HG02973 (cell line): ENCODE data around the gene MZT2A.
"Not testable (repeated sequence)": the region's sequence is repeated elsewhere in the genome, so short reads cannot be mapped to it uniquely, and the experiment has no call there.

Source experiments
- ATAC-seq: cut with Tn5 transposase; IDR thresholded peaks from one replicate; pipeline ENCODE4 v1.9.1; 2021; ENCODE audit warnings: moderate library complexity; ENCODE audit not compliant: unreplicated experiment

The MZT2A gene, protein sequence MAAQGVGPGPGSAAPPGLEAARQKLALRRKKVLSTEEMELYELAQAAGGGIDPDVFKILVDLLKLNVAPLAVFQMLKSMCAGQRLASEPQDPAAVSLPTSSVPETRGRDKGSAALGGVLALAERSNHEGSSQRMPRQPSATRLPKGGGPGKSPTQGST

GRCh38 chr2:131492015-131492417, at the start of gene MZT2A:
TSS of gene MZT2A (minus strand) at chr2:131492397. CDS start at chr2:131492376, 21 bp downstream.
- ATAC-seq, result peak; percentile 11

DNA sequence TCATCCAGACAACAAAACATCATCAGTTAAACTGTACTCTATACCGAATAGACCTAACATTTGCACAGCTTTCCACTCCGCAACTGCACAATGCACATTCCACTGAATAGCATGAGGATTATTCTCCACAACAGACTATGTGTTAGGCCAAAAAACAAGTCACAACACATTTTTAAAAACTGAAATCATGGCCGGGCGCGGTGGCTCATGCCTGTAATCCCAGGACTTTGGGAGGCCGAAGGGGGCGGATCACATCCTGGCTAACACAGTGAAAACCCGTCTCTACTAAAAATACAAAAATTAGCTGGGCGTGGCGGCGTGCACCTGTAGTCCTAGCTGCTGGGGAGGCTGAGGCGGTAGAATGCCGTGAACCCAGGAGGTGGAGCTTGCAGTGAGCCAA, 46.7 kb upstream of the MZT2A start:
- not testable (repeated sequence) for ATAC-seq

- ATAC-seq, result not testable (repeated sequence)
Observed at GRCh38 chr2:131536841-131537240, 44.6 kb upstream of the MZT2A start.

DNA sequence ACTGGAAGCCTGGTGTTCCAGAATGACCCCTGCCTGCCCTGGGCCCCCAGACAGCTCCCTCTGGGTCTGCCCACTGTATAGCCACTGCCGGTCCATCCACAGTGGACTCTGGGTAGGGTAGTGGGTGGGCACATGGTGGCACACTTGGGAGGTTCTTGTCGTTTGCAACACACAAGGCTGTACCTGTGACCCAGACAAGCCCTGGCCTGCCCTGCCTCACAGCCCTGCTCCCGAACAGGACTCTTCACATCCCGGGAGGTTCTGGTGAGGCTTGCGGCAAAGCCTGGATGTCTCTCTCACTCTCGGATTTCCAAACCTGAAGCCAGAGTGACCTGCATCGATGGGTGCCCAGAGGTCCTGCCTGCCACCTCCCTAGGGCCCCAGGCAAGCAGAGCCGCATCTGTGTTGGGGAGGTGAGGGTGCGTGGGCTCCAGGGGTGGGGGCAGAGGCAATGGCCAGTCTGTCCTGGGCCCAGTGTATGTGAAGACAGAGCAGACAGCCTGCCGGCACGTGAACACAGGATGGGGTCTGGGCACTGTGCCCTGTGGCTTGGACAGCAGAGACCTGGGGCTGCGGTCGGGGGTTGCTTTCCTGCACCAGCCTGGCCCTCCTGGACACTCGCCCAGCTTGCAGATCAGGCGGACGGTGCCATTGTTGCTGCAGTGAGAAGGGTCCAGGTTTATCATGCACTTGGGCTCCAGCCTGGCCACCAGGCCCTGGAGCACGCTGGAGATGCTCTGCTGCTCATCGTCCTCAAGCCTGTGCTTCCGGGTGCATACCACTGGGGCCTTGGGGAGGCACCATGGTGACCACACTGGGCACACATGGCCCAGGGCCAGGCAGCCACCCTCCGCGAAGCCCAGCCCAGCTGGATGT, 44.0 kb upstream of the MZT2A start:
- not testable (repeated sequence) for ATAC-seq

GRCh38 chr2:131535526-131535925, 43.3 kb upstream of the MZT2A start:
- no peak for ATAC-seq

- not testable (repeated sequence) for ATAC-seq
Observed at GRCh38 chr2:131534965-131535364, 42.8 kb upstream of the MZT2A start.

- ATAC-seq, result not testable (repeated sequence)
Observed at GRCh38 chr2:131534317-131534672, 42.1 kb upstream of the MZT2A start.

DNA sequence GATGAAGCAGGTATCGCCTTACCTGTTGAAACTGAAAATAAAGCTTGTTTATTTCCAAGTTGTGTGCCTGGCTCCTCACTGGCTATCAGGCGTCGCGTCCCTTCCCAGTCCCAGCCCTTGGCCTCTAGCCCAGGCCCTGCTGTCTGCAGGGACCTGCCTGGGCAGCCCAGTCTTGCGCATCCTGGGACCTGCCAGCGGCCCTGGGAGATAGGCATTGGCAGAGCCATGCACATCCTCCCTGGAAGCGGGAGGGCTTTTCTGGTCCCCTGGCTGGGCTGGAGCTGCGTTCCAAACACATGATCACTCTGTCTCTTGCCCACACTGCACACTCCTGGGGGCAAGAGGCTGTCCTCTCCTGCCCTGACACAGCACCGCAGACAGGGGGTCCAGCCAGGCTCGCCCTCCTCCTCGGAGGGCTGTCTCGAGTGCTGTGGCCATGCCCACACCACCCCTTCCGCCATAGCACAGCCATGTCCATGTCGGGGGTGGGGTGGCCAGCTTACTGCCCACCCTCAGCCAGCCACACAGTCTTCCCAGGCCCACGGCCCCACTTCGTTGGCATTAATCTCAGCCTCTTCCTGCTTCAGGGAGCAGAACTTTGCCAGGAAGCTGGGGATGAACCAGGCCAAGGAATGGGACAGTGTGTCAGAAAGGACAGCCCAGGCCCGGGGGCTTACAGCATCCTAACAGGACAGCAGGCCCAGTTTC, 41.6 kb upstream of the MZT2A start:
- ATAC-seq, result not testable (repeated sequence)

DNA sequence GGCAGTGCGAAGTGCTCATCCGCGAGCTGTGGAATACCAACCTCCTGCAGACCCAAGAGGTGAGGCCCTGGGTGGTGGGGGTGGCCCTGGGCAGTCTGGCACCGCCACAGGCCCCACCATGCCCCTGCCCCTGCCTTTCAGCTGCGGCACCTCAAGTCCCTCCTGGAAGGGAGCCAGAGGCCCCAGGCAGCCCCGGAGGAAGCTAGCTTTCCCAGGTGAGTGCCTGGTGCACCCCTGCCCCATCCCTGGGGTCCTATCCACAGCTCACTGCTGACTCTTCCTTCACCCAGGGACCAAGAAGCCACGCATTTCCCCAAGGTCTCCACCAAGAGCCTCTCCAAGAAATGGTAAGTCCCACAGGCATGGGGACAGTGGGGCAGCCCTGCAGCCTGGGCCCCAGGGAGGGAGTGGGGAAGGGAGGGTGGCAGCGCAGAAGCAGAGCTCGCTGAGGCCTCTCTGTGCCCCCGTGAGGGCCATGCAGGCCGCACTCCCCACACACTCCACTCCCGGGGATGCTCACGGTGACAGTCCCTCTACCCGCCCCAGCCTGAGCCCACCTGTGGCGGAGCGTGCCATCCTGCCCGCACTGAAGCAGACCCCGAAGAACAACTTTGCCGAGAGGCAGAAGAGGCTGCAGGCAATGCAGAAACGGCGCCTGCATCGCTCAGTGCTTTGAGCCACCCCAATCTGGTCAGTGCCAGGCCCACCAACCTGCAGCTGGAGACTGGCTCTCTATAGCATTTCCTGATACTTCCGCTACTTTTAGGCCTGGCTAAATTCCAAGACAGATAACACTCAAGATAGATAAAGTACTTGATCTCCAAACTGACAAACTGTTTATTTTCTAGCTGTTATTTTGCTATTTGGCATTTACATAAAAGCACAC, 40.8 kb upstream of the MZT2A start:
- not testable (repeated sequence) for ATAC-seq

GRCh38 chr2:131531547-131532185, 39.5 kb upstream of the MZT2A start:
- ATAC-seq, result not testable (repeated sequence)

DNA sequence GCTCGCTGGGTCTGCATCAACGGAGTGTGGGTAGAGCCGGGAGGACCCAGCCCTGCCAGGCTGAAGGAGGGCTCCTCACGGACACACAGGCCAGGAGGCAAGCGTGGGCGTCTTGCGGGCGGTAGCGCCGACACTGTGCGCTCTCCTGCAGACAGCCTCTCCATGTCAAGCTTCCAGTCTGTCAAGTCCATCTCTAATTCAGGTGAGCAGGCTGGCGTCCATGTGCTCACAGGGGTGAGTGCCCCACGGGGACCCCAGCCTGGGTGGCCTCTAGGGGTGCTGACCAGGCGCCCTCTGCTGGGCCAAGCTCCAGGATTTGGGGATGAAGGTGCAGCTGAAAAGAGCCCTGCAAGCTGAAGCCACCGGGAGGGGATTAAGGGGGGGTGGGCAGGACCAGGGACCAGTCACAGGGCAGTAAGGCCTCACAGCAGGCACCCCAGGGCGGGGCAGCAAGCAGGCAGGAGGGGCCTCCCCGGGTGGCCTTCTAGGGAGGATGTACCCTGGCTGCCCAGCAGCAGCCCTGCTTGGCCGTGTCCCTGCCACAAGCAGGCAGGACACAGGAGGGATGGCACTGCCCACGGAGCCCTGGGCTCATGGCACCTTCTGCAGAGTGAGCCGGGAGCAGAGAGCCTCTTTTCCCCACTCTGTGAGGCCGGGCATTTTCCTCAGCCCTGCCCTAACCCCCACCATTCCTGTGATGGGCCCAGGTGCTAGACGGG, 38.6 kb upstream of the MZT2A start:
- ATAC-seq, result not testable (repeated sequence)

- ATAC-seq, result not testable (repeated sequence)
Observed at GRCh38 chr2:131529864-131530445, 37.8 kb upstream of the MZT2A start.

GRCh38 chr2:131528981-131529863, 37.0 kb upstream of the MZT2A start:
- peak; percentile 63 for ATAC-seq

- ATAC-seq, result peak; percentile 86
Observed at GRCh38 chr2:131527131-131528001, 35.2 kb upstream of the MZT2A start, which contains the start of gene CCDC74A. TSS of gene CCDC74A (plus strand) at chr2:131527888. CDS start at chr2:131527971, 83 bp downstream.

DNA sequence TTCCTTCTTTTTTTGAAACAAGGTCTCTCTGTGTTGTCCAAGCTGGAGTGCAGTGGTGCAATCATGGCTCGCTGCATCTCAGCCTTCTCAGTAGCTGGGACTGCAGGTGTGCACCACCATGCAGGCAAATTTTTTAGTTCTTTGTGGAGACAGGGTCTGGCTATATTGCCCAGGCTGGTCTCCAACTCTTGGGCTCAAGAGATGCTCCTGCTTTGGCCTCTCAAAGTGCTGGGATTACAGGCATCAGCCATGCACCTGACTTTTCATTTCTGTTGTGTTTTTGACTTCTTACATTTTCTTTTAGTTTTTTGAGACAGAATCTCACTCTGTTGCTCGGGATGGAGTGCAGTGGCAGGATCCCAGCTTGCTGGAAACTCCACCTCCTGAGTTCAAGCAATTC, 33.1 kb upstream of the MZT2A start:
- ATAC-seq, result not testable (repeated sequence)

DNA sequence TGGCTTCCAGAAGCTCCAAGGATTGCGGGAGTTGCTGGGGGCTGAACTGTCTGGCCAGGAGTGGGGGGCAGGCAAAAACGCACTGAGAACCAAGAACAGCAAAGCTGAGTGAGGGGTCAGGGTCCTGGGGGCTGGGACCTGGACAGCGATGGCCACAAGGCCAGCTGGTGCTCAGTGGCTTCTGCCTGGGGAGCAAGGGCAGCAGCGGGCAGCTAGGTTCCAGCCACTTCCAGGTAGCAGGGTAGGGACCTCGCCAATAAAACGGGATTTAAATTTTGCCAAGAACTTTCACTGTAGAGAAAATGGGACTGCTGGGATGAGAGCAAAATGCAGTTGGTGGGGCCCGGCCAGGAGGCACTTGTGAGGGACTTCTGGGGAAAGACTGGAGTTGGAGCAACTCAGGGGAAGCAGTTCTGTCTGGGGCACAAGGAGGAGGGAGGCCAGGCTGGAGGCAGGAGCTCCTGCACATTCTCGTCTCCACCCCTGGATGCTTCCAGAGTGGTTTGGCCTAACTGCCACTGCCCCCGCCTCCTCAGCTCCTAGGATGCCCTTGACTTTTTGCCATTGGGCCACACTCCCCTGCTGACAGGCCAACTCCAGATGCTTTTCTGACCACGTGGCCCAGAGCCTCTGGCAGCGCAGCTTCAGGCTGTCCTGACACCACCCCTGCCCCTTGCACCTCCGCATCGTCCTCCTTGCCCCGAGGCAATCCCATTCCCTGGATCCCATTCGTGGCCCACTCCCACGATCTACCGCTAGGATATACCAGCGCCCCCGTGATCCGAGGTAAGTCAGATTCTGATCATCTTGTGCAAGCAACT, 30.0 kb upstream of the MZT2A start:
- no peak for ATAC-seq
